GM18505 (cell line): ENCODE measurements around the gene HLCS.

Experiments used
- ATAC-seq: cut with Tn5 transposase; IDR thresholded peaks from one replicate; pipeline ENCODE4 v1.9.1; 2021; ENCODE audit not compliant: unreplicated experiment
- POLR2A ChIP-seq: IDR thresholded peaks from 4 replicates; pipeline ENCODE4 v1.6.1; 2011; ENCODE audit warnings: borderline replicate concordance; ENCODE audit not compliant: insufficient read depth, insufficient read length; ENCODE audit errors: extremely low read depth

HLCS gene

DNA sequence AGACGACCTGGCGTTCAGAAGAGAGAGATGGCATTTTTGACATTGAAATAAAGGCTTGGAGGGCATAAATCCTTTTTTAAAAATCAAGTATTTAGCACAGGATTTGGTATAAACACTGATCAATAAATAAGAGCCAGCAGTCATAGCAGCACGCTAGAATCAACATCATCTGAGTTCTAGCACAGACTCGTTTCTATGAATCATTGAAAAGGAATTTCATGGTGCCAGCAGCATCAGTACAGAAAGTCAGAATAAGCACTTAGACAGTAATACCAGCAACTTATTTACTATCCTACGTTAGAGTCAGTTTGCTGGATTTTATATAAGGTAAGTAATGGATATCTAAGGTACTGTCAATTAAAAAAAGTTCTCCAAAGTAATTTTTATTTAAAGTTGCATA is 119.3 kb downstream of the HLCS start:
- ATAC-seq, result no peak
- TF ChIP-seq POLR2A, result no peak

DNA sequence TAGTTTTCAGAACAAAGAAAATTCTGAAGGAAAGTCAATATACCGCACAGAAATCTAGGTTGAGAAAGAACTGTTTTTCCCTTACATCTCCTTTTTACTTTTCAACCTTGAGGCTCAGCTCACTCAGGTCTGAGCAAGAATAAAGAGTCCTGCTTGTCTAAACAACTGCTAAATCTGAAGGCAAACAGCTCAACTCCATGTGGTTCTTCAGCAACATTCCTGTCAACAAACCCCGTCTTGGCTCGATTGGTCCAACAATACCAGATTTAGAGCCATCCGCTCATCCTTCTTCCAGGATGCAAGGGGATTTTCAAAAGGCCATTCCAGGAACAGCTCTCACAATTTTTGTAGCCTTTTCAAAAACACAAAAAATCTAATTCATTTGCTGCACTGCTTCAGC is 119.8 kb downstream of the HLCS start:
- no peak for TF ChIP-seq POLR2A
- ATAC-seq, result no peak

DNA sequence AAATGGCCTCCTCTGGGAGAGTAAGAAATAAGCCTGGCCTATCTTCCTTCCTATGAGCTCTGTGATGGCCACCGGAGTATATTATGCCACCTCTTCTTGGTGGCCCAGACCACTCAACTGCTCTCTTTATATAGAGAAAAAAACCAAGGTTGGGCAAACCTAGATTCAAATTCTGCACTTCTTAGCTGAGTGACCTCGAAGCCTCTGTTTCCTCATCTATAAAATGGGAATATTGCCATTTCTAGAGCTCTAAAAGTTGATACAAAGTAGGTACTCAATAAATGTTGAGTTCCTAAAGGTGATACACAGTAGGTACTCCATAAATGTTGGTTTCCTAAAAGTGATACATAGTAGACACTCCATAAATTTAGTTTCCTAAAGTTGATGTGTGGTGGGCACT is 120.7 kb downstream of the HLCS start:
- ATAC-seq, result no peak
- TF ChIP-seq POLR2A, result no peak

DNA sequence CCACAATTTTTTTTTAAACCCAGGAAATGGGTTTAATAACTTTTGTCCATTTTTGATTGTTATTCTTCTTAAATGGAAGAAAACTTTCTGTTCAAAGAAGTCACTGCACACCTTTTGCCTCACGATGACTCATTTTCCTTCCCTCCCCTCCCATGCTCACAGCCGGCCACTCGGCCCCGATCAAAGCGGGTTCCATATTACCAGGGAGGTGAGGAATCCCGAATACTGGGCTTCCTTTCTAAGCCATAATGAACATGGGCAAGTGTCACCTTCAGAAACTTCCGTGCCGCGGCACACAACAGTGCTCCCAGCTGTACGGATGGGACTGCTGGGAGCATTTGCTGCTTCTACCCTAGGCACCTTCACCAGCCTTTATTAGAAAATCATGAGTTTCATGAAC is 121.4 kb downstream of the HLCS start:
- no peak for TF ChIP-seq POLR2A
- ATAC-seq, result no peak

DNA sequence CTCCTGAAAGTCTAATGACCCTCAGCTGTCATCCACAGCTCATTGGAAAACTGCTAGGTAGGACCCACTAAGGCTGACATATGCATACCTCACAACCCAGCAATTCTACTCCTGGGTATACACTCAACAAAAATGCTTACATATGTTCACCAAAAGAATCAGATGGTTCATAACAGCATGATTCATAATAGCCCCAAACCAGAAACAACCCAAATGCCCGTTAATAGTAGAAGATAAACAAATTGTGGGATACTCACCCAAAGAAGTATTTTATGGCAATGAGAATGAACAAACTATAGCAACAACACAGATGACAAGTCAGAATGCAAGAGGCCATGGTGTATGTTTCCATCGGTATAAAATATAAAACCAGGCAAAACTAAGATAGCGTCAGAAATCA is 124.6 kb downstream of the HLCS start:
- no peak for ATAC-seq
- TF ChIP-seq POLR2A, result no peak

DNA sequence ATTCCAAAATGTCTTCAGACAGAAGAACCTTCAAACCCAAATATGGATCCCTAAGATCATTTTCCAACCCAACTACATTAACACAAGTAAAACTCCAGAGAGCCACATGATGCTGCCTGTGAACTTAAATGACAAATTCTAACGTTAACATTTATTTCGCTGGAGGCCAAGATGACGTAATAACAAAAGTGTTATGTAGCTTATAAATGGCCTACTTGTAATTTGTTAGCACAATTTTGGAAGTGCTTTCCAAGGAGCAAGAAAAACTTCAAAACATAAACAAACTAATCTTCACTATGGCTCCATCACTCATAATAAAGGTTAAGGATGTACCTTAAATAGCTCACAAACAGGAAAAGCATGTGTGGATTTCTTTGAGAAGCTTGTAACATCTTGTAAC is 126.7 kb downstream of the HLCS start:
- TF ChIP-seq POLR2A, result no peak
- ATAC-seq, result no peak

DNA sequence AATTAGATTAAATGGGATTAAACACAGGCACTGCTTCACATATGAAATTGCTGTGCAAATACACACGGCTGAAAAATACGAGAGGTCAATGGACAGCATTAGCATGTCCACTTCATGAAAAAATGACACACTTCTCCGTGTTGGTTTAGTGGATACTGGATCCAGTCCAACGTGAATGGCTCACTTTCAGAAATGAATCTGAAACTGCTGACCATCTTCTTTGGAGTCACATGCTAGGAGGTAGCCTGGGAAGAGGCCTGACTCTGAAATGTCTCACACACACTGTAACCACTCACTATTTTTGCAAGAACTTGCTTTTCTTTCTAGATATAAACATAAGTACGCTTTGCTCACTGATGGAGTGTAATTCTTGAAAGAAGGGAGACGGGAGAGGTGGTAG is 127.3 kb downstream of the HLCS start:
- no peak for ATAC-seq
- TF ChIP-seq POLR2A, result no peak

DNA sequence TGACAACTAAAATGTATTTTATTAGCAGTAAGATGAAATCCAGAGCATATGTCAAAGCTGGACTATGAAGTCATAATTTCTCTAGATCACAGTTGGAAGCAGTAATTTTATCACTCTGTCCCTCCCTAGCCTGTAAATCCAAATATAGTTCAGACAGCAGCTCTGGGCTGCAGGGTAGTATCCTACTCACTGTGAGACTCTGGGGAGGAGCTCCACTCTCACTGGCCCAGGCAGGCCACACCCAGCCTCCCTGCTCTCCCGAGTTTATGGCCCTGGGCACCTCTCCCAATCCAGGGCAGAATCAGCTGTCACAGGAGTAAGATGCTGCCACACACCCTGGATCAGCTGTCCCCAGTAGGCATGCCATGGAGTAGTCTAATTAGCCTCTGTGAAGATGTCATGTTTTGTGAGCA is 131.1 kb downstream of the HLCS start:
- TF ChIP-seq POLR2A, result no peak
- no peak for ATAC-seq

DNA sequence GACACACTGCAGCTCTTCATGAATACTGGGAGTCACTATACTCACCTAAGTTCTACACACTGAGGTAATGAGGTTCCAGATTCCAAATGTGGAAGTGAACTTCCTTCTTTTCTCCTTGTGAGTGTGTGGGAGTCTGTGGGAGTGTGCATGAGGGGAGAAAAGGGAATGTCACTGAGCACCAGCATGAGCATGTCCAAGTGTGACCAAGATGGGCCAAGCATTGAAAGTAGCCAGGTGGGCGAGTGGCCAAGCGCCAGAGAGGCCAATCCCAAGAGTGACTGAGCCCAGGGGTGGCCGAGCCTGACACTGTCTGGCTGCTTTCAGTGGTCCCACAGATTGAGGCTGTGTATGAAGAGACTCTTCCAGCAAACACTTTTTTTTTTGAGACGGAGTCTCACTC is 132.3 kb downstream of the HLCS start:
- no peak for ATAC-seq
- TF ChIP-seq POLR2A, result no peak

DNA sequence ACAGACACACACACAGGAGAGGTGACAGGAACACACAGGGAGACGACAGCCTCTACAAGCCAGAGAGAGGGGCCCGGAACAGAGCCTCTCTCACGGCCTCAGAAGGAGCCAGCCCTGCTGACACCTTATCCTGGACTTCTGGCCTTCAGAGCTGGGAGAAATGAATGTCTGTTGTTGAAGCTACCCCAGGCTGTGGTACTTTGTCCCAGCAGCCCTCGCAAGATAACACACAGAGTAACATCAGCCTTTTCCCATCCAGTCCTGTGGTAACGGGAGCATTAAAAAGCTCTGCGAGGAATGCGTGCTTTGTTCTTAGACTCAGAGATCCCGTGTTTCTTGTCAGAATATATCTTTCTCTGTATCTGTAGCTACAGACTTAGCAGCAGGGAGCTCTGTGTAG is 136.4 kb downstream of the HLCS start:
- no peak for TF ChIP-seq POLR2A
- ATAC-seq, result no peak

DNA sequence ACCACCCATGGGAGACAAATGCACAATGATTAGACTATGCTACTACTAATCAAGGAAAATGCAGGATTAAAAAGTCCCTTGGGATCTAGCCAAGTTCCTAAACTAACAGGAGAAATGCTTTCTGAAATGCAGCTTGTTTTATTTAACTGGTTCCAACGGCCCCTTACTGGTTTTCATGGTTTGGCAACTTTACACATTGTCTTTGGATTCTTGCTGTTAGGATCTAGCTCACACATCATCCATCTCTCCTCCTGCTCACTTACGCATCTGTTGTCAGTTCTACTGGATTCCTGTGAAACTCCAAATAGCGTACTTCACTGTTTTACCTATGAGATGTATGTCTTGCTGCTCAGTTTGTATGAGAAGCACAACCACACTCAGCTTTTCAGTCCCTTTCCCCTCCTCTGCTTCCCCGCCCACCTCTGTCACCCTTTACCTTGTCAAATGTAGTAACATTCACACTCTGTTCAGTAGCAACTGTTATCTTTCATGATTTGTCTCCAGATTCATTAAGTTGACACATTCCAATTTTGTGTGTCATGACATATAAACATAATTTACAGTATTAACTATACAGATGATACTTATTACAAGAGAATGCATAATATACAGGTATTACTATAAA is 137.5 kb downstream of the HLCS start:
- TF ChIP-seq POLR2A, result no peak
- ATAC-seq, result no peak

DNA sequence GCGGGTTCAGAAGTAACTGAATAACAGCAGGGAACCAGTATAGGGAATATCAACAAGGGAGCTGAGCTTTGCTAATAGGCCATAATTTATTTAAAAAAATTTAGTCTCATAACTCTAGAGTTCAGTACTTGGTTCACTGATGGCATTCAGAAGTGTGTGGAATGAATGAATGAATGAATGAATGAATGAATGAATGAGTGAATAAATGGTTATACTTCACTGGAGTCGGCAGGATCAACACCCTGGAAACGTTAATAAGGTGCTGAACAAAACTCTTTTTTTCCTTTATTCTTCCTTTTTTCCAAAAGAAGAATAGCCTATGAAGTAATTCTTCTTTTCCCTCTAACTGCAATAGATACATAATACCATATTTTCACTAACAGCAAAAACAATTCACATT is 138.3 kb downstream of the HLCS start:
- ATAC-seq, result no peak
- TF ChIP-seq POLR2A, result no peak

DNA sequence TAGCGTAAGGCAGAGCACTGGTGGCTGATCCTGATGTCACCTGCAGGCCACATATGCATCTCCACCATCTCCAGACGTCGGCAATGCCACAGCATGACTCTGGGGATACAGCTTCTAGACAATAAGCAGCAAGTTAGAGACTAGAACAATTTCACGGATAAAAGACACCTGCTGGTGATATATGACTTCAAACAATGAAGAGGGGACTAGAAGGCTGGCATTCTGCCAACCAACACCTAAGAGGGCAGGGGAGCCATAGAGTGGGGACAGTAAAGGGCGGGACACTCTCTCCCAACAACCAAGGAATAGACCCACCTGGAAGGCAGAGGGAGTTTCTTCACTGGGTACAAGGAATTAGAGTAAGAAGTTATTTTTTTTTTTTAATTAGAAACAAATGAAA is 140.8 kb downstream of the HLCS start:
- no peak for ATAC-seq
- TF ChIP-seq POLR2A, result no peak

DNA sequence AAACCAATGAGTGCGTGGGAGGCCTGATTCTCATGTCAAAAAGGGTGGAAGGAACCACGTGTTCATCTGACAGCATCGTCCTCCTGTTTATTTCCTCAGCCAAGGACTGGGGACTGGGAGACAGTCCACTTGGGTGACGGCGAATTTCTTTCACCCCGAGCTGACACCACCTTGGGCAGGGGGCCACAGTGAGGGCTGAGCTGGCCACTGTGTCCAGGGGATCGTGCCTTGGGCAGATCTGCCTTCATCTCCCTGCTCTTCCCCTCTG is 145.5 kb downstream of the HLCS start:
- ATAC-seq, result no peak
- no peak for TF ChIP-seq POLR2A
